Measurements from ENCODE around the gene KCND2. TPM values are rescaled to one million over a fixed set of nuclear protein-coding genes. Genes with fewer than 3 reads are reported as not detected.

KCND2 gene
- total and polyA plus RNA-seq, 7 experiments from 2014 or later, result not detected

DNA sequence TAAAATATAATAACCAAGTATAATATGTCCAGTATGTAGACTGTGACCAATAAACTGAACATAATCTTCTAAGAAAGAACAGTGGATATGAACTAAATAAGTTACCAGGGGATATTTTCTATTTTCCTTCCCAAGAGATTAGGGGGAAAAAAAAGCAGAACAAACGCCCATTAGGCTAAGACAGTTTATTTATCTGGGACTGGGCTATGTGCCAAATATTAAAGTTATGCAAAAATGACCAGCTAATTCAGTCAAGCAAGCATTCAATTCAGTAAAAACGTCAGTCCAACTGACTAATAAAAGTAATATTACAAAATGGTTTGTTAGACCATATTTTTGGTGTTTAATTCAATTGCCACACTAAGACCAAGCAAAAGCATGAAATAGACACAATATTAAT is 462.8 kb downstream of the KCND2 start:
- no peak overlapping the region for H3K27ac Mint-ChIP-seq
- DNase-seq, result no peak
- no peak overlapping the region for H3K4me3 Mint-ChIP-seq
- no peak for ATAC-seq
- no peak overlapping the region for H3K4me3 ChIP-seq (ENCODE audit: low read length)
- peaks cover 0 to 14% (median 8%) of the 10 kb centered on the region in 5 donors for H3K27me3 Mint-ChIP-seq
- CTCF ChIA-PET, result no interaction called here
- no peaks in the 10 kb centered on the region for H3K4me1 Mint-ChIP-seq
- intact Hi-C loops (cut with micrococcal nuclease), result no loop called here
- no peak overlapping the region for H3K27ac ChIP-seq (ENCODE audit: low read depth, low read length)
- peaks cover 0 to 6% (median 0%) of the 10 kb centered on the region in 11 donors for H3K9me3 Mint-ChIP-seq
- H3K4me1 ChIP-seq (ENCODE audit: control insufficient read depth in 2 of 2, insufficient read depth in 2 of 2, low read length in 2 of 2), result no peaks in the 10 kb centered on the region
- POLR2A ChIA-PET, result no interaction called here
- no peaks in the 10 kb centered on the region for H3K27me3 ChIP-seq (ENCODE audit: control insufficient read depth in 2 of 2, insufficient read depth in 2 of 2, low read length in 2 of 2)
- H3K36me3 Mint-ChIP-seq, result no peaks in the 10 kb centered on the region
- H3K36me3 ChIP-seq (ENCODE audit: control insufficient read depth in 2 of 3, insufficient read depth in 3 of 3, low read length in 3 of 3), result no peaks in the 10 kb centered on the region
- H3K9me3 ChIP-seq (ENCODE audit: control insufficient read depth in 2 of 3, low read length in 3 of 3), result no peaks in the 10 kb centered on the region

DNA sequence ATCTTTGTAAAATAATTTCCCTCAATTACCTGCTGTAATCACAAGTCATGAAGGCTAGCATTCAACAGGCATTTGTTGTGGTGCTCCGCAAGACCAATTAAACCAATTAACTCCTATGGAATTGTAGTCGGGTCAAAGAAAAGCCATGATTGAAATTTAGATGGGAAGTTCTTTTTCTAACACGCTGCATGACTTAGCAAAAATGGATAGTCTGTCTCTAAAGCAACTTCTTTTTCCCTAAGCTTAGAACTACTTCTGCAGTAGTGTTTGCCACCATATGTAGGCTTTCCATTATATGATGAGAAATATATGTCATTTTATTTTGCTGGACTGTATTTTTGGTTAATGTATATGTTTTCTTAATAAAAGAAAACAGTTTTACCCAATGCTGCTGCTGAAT is 465.8 kb downstream of the KCND2 start:
- DNase-seq (no peak), ATAC-seq (no peak)
- H3K4me1 ChIP-seq (ENCODE audit: control insufficient read depth in 2 of 2, insufficient read depth in 2 of 2, low read length in 2 of 2), result no peaks in the 10 kb centered on the region
- H3K27ac Mint-ChIP-seq, result no peak overlapping the region
- intact Hi-C loops (cut with micrococcal nuclease), result no loop called here
- H3K9me3 Mint-ChIP-seq, result peaks cover 0 to 4% (median 0%) of the 10 kb centered on the region in 11 donors
- no peaks in the 10 kb centered on the region for H3K9me3 ChIP-seq (ENCODE audit: control insufficient read depth in 2 of 3, low read length in 3 of 3)
- no peak overlapping the region for H3K4me3 ChIP-seq (ENCODE audit: low read length)
- H3K36me3 ChIP-seq (ENCODE audit: control insufficient read depth in 2 of 3, insufficient read depth in 3 of 3, low read length in 3 of 3), result no peaks in the 10 kb centered on the region
- no peak overlapping the region for H3K4me3 Mint-ChIP-seq
- POLR2A ChIA-PET, result no interaction called here
- H3K27ac ChIP-seq (ENCODE audit: low read depth, low read length), result no peak overlapping the region
- no peaks in the 10 kb centered on the region for H3K4me1 Mint-ChIP-seq
- H3K27me3 Mint-ChIP-seq, result peaks cover 2 to 18% (median 11%) of the 10 kb centered on the region in 5 donors
- CTCF ChIA-PET, result no interaction called here
- no peaks in the 10 kb centered on the region for H3K36me3 Mint-ChIP-seq
- no peaks in the 10 kb centered on the region for H3K27me3 ChIP-seq (ENCODE audit: control insufficient read depth in 2 of 2, insufficient read depth in 2 of 2, low read length in 2 of 2)

DNA sequence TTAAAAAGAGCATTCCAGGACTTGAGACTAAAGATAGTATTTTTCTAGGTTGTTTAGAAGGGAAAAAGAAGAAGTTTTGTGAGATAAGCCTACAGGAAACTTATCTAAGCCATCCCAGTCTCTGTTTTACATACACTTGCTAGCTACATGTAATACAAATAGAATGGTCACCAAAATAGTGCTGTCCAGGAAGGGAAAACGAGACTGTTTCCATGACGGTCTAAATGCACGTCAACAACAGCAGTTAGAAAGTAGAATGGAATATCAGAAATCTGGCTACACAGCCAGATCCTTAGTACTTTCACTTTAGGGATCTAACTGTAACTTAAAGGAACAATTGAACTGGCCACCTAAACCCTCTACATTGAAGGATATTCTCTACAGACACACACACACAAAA is 467.4 kb downstream of the KCND2 start:
- ChIA-PET CTCF (no interaction called here), POLR2A (no interaction called here)
- H3K9me3 Mint-ChIP-seq, result peaks cover 0 to 4% (median 0%) of the 10 kb centered on the region in 11 donors
- ATAC-seq (no peak), DNase-seq (no peak)
- H3K27me3 ChIP-seq (ENCODE audit: control insufficient read depth in 2 of 2, insufficient read depth in 2 of 2, low read length in 2 of 2), result no peaks in the 10 kb centered on the region
- H3K4me1 ChIP-seq (ENCODE audit: control insufficient read depth in 2 of 2, insufficient read depth in 2 of 2, low read length in 2 of 2), result no peaks in the 10 kb centered on the region
- H3K4me1 Mint-ChIP-seq, result no peaks in the 10 kb centered on the region
- no peak overlapping the region for H3K4me3 ChIP-seq (ENCODE audit: low read length)
- intact Hi-C loops (cut with micrococcal nuclease), result no loop called here
- H3K9me3 ChIP-seq (ENCODE audit: control insufficient read depth in 2 of 3, low read length in 3 of 3), result no peaks in the 10 kb centered on the region
- H3K27me3 Mint-ChIP-seq, result peaks cover 2 to 22% (median 11%) of the 10 kb centered on the region in 5 donors
- H3K36me3 ChIP-seq (ENCODE audit: control insufficient read depth in 2 of 3, insufficient read depth in 3 of 3, low read length in 3 of 3), result no peaks in the 10 kb centered on the region
- no peak overlapping the region for H3K4me3 Mint-ChIP-seq
- H3K36me3 Mint-ChIP-seq, result no peaks in the 10 kb centered on the region
- H3K27ac ChIP-seq (ENCODE audit: low read depth, low read length), result no peak overlapping the region
- no peak overlapping the region for H3K27ac Mint-ChIP-seq

DNA sequence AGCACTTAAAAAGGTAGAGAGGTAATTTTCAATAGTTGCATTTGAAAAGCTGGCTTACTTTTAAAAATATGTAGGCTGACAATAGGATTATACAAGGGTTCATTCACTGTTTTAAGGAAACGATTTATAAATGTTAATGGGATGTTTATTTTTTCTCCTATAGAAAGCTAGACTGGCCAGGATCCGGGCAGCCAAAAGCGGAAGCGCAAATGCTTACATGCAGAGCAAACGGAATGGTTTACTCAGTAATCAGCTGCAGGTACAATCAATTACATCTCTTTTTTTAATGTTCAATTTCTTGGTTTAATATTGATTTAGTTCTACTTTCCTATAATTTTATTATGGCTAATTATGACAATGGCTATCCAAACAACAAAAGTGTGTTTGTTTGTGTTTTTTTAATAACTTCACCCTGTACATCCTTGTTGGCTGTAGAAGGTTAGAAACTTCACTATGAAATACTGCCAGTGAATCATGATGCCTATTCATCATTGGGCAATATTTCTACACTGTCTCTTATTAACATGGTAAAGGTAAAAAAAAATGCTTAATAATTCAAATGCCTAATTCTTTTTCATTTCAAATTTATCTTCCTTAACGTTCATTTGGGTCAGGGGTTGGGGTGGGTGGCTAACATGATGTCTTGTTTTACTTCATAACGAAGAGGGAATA is 468.5 kb downstream of the KCND2 start:
- H3K27me3 Mint-ChIP-seq, result peaks cover 2 to 27% (median 11%) of the 10 kb centered on the region in 5 donors
- Histone ChIP-seq H3K36me3 (ENCODE audit: control insufficient read depth in 2 of 3, insufficient read depth in 3 of 3, low read length in 3 of 3) (no peaks in the 10 kb centered on the region), H3K4me3 (ENCODE audit: low read length) (no peak overlapping the region), H3K27me3 (ENCODE audit: control insufficient read depth in 2 of 2, insufficient read depth in 2 of 2, low read length in 2 of 2) (no peaks in the 10 kb centered on the region), H3K9me3 (ENCODE audit: control insufficient read depth in 2 of 3, low read length in 3 of 3) (no peaks in the 10 kb centered on the region), H3K27ac (ENCODE audit: low read depth, low read length) (no peak overlapping the region), H3K4me1 (ENCODE audit: control insufficient read depth in 2 of 2, insufficient read depth in 2 of 2, low read length in 2 of 2) (no peaks in the 10 kb centered on the region)
- no peak overlapping the region for H3K4me3 Mint-ChIP-seq
- H3K4me1 Mint-ChIP-seq, result no peaks in the 10 kb centered on the region
- no peaks in the 10 kb centered on the region for H3K36me3 Mint-ChIP-seq
- DNase-seq (no peak), ATAC-seq (no peak)
- intact Hi-C loops (cut with micrococcal nuclease), result no loop called here
- CTCF ChIA-PET, result no interaction called here
- H3K9me3 Mint-ChIP-seq, result peaks cover 0 to 4% (median 0%) of the 10 kb centered on the region in 11 donors
- H3K27ac Mint-ChIP-seq, result no peak overlapping the region
- POLR2A ChIA-PET, result interaction anchor here (0.6 kb wide), 1 partner anchor 324 kb away, joined by 5 read pairs; no protein-coding TSS in a partner anchor

DNA sequence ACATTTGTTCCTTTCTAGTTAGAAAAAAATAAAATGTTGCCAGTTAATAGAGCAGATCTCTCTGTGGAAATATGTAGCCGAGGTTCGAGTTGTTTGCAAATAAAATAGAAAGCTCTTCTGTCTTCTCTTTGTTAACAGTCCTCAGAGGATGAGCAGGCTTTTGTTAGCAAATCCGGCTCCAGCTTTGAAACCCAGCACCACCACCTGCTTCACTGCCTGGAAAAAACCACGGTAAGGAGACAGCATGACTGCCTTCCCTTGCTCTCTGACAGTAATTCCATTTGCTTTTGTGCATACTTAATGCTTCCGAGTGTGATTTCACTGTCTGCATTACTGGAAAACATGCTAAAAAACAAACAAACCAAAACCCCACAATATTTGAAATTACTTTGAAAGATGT is 469.4 kb downstream of the KCND2 start:
- ChIA-PET CTCF (no interaction called here), POLR2A (no interaction called here)
- H3K36me3 ChIP-seq (ENCODE audit: control insufficient read depth in 2 of 3, insufficient read depth in 3 of 3, low read length in 3 of 3), result no peaks in the 10 kb centered on the region
- no peak overlapping the region for H3K27ac Mint-ChIP-seq
- intact Hi-C loops (cut with micrococcal nuclease), result no loop called here
- H3K27ac ChIP-seq (ENCODE audit: low read depth, low read length), result no peak overlapping the region
- no peaks in the 10 kb centered on the region for H3K36me3 Mint-ChIP-seq
- H3K4me3 Mint-ChIP-seq, result no peak overlapping the region
- ATAC-seq, result no peak
- H3K4me3 ChIP-seq (ENCODE audit: low read length), result no peak overlapping the region
- H3K27me3 ChIP-seq (ENCODE audit: control insufficient read depth in 2 of 2, insufficient read depth in 2 of 2, low read length in 2 of 2), result no peaks in the 10 kb centered on the region
- no peaks in the 10 kb centered on the region for H3K9me3 ChIP-seq (ENCODE audit: control insufficient read depth in 2 of 3, low read length in 3 of 3)
- H3K4me1 Mint-ChIP-seq, result no peaks in the 10 kb centered on the region
- DNase-seq, result no peak
- no peaks in the 10 kb centered on the region for H3K4me1 ChIP-seq (ENCODE audit: control insufficient read depth in 2 of 2, insufficient read depth in 2 of 2, low read length in 2 of 2)
- H3K27me3 Mint-ChIP-seq, result peaks cover under 1 to 24% (median 11%) of the 10 kb centered on the region in 5 donors
- peaks cover 0 to 4% (median 0%) of the 10 kb centered on the region in 11 donors for H3K9me3 Mint-ChIP-seq

DNA sequence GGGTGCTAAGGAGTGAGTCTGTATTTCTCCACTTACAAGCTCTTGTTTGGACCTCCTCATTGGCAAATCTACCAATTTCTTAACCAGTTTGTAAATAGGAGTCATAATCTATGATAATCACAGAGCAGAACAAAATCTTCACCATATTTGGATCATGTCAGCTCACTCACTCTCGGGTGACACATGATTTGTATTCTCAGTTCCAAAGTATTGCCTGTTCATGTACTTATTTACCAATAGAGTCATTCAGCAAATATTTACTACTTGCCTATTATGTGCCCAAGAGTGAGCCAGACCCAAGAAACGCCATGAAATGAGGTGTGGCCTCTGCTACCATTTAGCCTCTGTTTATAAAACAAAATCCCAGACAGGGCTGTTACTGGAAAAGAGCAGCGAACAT is 470.2 kb downstream of the KCND2 start:
- no peak overlapping the region for H3K4me3 ChIP-seq (ENCODE audit: low read length)
- Mint-ChIP-seq H3K9me3 (peaks cover 0 to 4% (median 0%) of the 10 kb centered on the region in 11 donors), H3K27me3 (peaks cover 0 to 22% (median 11%) of the 10 kb centered on the region in 5 donors), H3K4me3 (no peak overlapping the region), H3K36me3 (no peaks in the 10 kb centered on the region), H3K27ac (no peak overlapping the region), H3K4me1 (no peaks in the 10 kb centered on the region)
- no peaks in the 10 kb centered on the region for H3K36me3 ChIP-seq (ENCODE audit: control insufficient read depth in 2 of 3, insufficient read depth in 3 of 3, low read length in 3 of 3)
- intact Hi-C loops (cut with micrococcal nuclease), result no loop called here
- H3K9me3 ChIP-seq (ENCODE audit: control insufficient read depth in 2 of 3, low read length in 3 of 3), result no peaks in the 10 kb centered on the region
- ATAC-seq (no peak), DNase-seq (no peak)
- no peaks in the 10 kb centered on the region for H3K27me3 ChIP-seq (ENCODE audit: control insufficient read depth in 2 of 2, insufficient read depth in 2 of 2, low read length in 2 of 2)
- H3K27ac ChIP-seq (ENCODE audit: low read depth, low read length), result no peak overlapping the region
- CTCF ChIA-PET, result no interaction called here
- POLR2A ChIA-PET, result no interaction called here
- H3K4me1 ChIP-seq (ENCODE audit: control insufficient read depth in 2 of 2, insufficient read depth in 2 of 2, low read length in 2 of 2), result no peaks in the 10 kb centered on the region

DNA sequence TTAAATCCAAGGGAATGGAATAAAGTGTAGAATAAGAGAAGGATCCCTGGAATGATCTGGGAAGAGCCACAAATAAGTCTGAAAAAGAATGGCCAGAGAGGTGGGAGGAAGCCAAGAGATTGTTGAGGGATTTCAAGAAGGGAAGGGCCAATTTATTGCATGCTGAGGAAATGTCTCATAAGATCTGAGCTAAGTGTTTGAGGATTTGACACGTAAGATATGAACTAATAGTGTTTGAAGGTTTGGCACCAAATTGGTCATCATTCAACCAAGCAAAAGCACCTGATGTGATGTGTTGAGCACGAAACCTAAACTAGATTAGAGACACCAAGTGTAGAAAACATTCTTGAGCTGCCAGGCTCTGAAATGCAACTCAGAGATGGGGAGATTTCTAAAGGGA is 487.1 kb downstream of the KCND2 start:
- ATAC-seq, result no peak
- POLR2A ChIA-PET, result no interaction called here
- H3K36me3 Mint-ChIP-seq, result no peaks in the 10 kb centered on the region

More for the DNA sequence above, 487.1 kb downstream of the KCND2 start:
- Histone ChIP-seq H3K27me3 (ENCODE audit: control insufficient read depth in 2 of 2, insufficient read depth in 2 of 2, low read length in 2 of 2) (peaks cover 0 to 4% of the 10 kb centered on the region in 2 donors), H3K4me1 (ENCODE audit: control insufficient read depth in 2 of 2, insufficient read depth in 2 of 2, low read length in 2 of 2) (no peaks in the 10 kb centered on the region), H3K27ac (ENCODE audit: low read depth, low read length) (no peak overlapping the region), H3K9me3 (ENCODE audit: control insufficient read depth in 2 of 3, low read length in 3 of 3) (no peaks in the 10 kb centered on the region), H3K36me3 (ENCODE audit: control insufficient read depth in 2 of 3, insufficient read depth in 3 of 3, low read length in 3 of 3) (no peaks in the 10 kb centered on the region), H3K4me3 (ENCODE audit: low read length) (no peak overlapping the region)
- CTCF ChIA-PET, result no interaction called here
- Mint-ChIP-seq H3K27ac (no peak overlapping the region), H3K4me3 (no peak overlapping the region), H3K27me3 (peaks cover 0 to 12% (median 6%) of the 10 kb centered on the region in 5 donors), H3K9me3 (no peaks in the 10 kb centered on the region), H3K4me1 (no peaks in the 10 kb centered on the region)
- DNase-seq, result no peak
- intact Hi-C loops (cut with micrococcal nuclease), result no loop called here

Measured in naive thymus-derived CD4-positive, alpha-beta T cell (primary cell).